Liver (tissue), 9 donors: Measurements from ENCODE around the gene SKIC8. TPM values are rescaled to one million over a fixed set of nuclear protein-coding genes. Genes with fewer than 3 reads are reported as not detected.

Source experiments
- DNase-seq: peaks from one replicate; pipeline ENCODE4 v3.0.0-alpha.2; 2017; ENCODE audit warnings: low spot score
- H3K27ac ChIP-seq, 2 donors: one replicate each; pipeline ENCODE4 v1.7.0; 2013; ENCODE audit warnings: inconsistent platforms in 2 of 2, low read length in 2 of 2, control low read depth in 1 of 2, low read depth in 1 of 2, mild to moderate bottlenecking in 1 of 2
- H3K27me3 ChIP-seq, 4 donors: one replicate each; pipeline versions ENCODE4 v1.6.1 to v1.7.0; 2013; ENCODE audit warnings: low read length in 3 of 4, inconsistent platforms in 1 of 4, mild to moderate bottlenecking in 1 of 4, moderate library complexity in 1 of 4; ENCODE audit not compliant: control insufficient read depth in 4 of 4, insufficient read depth in 4 of 4
- H3K36me3 ChIP-seq, 4 donors: one replicate each; pipeline versions ENCODE4 v1.6.1 to v1.7.0; 2013; ENCODE audit warnings: low read length in 3 of 4, mild to moderate bottlenecking in 3 of 4, low read depth in 1 of 4, moderate library complexity in 1 of 4; ENCODE audit not compliant: control insufficient read depth in 4 of 4, insufficient read depth in 3 of 4
- H3K4me1 ChIP-seq, 4 donors: one replicate each; pipeline versions ENCODE4 v1.6.1 to v1.7.0; 2013; ENCODE audit warnings: low read length in 3 of 4, mild to moderate bottlenecking in 3 of 4, moderate library complexity in 1 of 4; ENCODE audit not compliant: control insufficient read depth in 4 of 4, insufficient read depth in 4 of 4
- H3K4me3 ChIP-seq, 3 donors: one replicate each; pipeline versions ENCODE4 v1.6.1 to v1.7.0; 2013; ENCODE audit warnings: low read length in 3 of 3, control low read depth in 1 of 3, low read depth in 1 of 3, mild to moderate bottlenecking in 1 of 3
- H3K9ac ChIP-seq, 2 donors: one replicate each; pipeline ENCODE4 v1.7.0; 2013; ENCODE audit warnings: low read length in 2 of 2, mild to moderate bottlenecking in 2 of 2, moderate library complexity in 2 of 2, control low read depth in 1 of 2, low read depth in 1 of 2
- H3K9me3 ChIP-seq, 4 donors: one replicate each; pipeline versions ENCODE4 v1.6.1 to v1.7.0; 2013; ENCODE audit warnings: low read length in 3 of 4; ENCODE audit not compliant: control insufficient read depth in 4 of 4
- HNF4A ChIP-seq, 2 donors: conservative IDR thresholded peaks; 2 replicates each; pipeline ENCODE4 v1.6.1; 2016; ENCODE audit warnings: antibody characterized with exemption in 2 of 2, mild to moderate bottlenecking in 2 of 2
- JUND ChIP-seq, 2 donors: IDR thresholded peaks; 2 replicates each; pipeline ENCODE4 v1.6.1; 2016; ENCODE audit warnings: antibody characterized with exemption in 2 of 2
- REST ChIP-seq: IDR thresholded peaks from 2 replicates; pipeline ENCODE4 v1.6.1; 2016; ENCODE audit warnings: antibody characterized with exemption, mild to moderate bottlenecking
- RXRA ChIP-seq, 2 donors: IDR thresholded peaks; 2 replicates each; pipeline ENCODE4 v1.6.1; 2017 to 2018; ENCODE audit warnings: antibody characterized with exemption in 2 of 2, mild to moderate bottlenecking in 1 of 2
- SP1 ChIP-seq: IDR thresholded peaks from 2 replicates; pipeline ENCODE4 v1.6.1; 2018; ENCODE audit warnings: antibody characterized with exemption, mild to moderate bottlenecking
- TAF1 ChIP-seq: conservative IDR thresholded peaks from 2 replicates; pipeline ENCODE4 v1.6.1; 2016; ENCODE audit warnings: antibody characterized with exemption, mild to moderate bottlenecking
- WGBS: extraction: QIAGEN DNeasy Blood & Tissue Kit; methylation state at CpG from one replicate; pipeline ENCODE4 v1.1.7; 2013; 5-methylcytosine and 5-hydroxymethylcytosine counted together
- polyA plus RNA-seq, 2 donors: library from polyadenylated mRNA; stranded (reverse) in 1 of 2; unstranded in 1 of 2; fragments of 200-250 nt in 1 of 2; fragments of >200 nt in 1 of 2; fragmentation: Nextera tagmentation in 1 of 2; extraction: Ambion mirVana in 1 of 2; gene quantifications; one replicate each; pipeline versions ENCODE4 v1.2.1 to v1.2.3, GENCODE V29; 2013 to 2015
- total RNA-seq, 2 donors: library from RNA; depleted of rRNA; stranded (reverse); fragments of >200 nt; gene quantifications; one replicate each; pipeline ENCODE4 v1.2.3, GENCODE V29; 2014
- TF ChIP-seq, protein P1 (sequence below): IDR thresholded peaks from 2 replicates; pipeline ENCODE4 v1.6.1; 2016; ENCODE audit warnings: antibody characterized with exemption
- donor health status: healthy.
- donor health status: healthy.
- donor health status: healthy.
- donor health status: healthy.
- donor health status: healthy.

The SKIC8 gene
- total and polyA plus RNA-seq, 4 donors = 33.4 to 48.7 (median 40.2) TPM

- TF ChIP-seq REST (no peak), RXRA (IDR thresholded peaks at IDR 0.05) (no peak), TAF1 (no peak), JUND (IDR thresholded peaks at IDR 0.05) (no peak)
- TF ChIP-seq, protein P1, sequence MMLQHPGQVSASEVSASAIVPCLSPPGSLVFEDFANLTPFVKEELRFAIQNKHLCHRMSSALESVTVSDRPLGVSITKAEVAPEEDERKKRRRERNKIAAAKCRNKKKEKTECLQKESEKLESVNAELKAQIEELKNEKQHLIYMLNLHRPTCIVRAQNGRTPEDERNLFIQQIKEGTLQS = no peak
Measured at GRCh38 chr15:78343276-78344060, 44.1 kb upstream of the SKIC8 start (continued).

- H3K27me3 ChIP-seq = peaks cover 3 to 15% (median 13%) of the 10 kb centered on the region in 4 donors
- no peaks in the 10 kb centered on the region for H3K36me3 ChIP-seq
- no peak overlapping the region for H3K27ac ChIP-seq
- H3K9ac ChIP-seq = no peak overlapping the region
- no peak overlapping the region for H3K4me3 ChIP-seq
- no peak for TF ChIP-seq HNF4A (conservative IDR thresholded peaks at IDR 0.05)
- no peak for TF ChIP-seq SP1
- WGBS = 52% methylated on average over 5 of the region's 5 CpGs
- H3K4me1 ChIP-seq = peaks cover 0 to 6% (median 4%) of the 10 kb centered on the region in 4 donors
- no peaks in the 10 kb centered on the region for H3K9me3 ChIP-seq
- DNase-seq = no peak
Measured at GRCh38 chr15:78342021-78342420, 42.6 kb upstream of the SKIC8 start.

- H3K4me3 ChIP-seq = no peak overlapping the region
- WGBS = 12% methylated on average over 53 of the region's 53 CpGs
- no peaks in the 10 kb centered on the region for H3K9me3 ChIP-seq
- TF ChIP-seq JUND (IDR thresholded peaks at IDR 0.05) = no peak
- TF ChIP-seq RXRA (IDR thresholded peaks at IDR 0.05) = no peak
- no peak overlapping the region for H3K9ac ChIP-seq
- no peak for DNase-seq
- H3K27me3 ChIP-seq = peaks cover 3 to 20% (median 13%) of the 10 kb centered on the region in 4 donors
- H3K27ac ChIP-seq = no peak overlapping the region
- H3K4me1 ChIP-seq = peaks cover 0 to 6% (median 4%) of the 10 kb centered on the region in 4 donors
- H3K36me3 ChIP-seq = no peaks in the 10 kb centered on the region
Measured at GRCh38 chr15:78341057-78341987, 41.9 kb upstream of the SKIC8 start.
